Activated T-cell treated with anti-CD3 and anti-CD28 coated beads for 48 hours (primary cell): ENCODE results near the gene SLC35A5.

ENCODE experiments used
- DNase-seq: peaks from one replicate; pipeline ENCODE4 v3.0.0-alpha.2; 2020; ENCODE audit warnings: low read depth

The SLC35A5 gene

GRCh38 chr3:112627419-112627818, 65.6 kb downstream of the SLC35A5 start:
- no peak for DNase-seq

- DNase-seq = no peak
Observed at GRCh38 chr3:112627919-112628466, 66.1 kb downstream of the SLC35A5 start.

GRCh38 chr3:112629425-112629824, 67.6 kb downstream of the SLC35A5 start:
- DNase-seq = no peak

- DNase-seq = no peak
Observed at GRCh38 chr3:112631257-112631656, 69.4 kb downstream of the SLC35A5 start.

GRCh38 chr3:112632596-112632995, 70.8 kb downstream of the SLC35A5 start:
- no peak for DNase-seq

GRCh38 chr3:112633191-112633590, 71.3 kb downstream of the SLC35A5 start:
- no peak for DNase-seq

GRCh38 chr3:112633757-112634156, 71.9 kb downstream of the SLC35A5 start:
- DNase-seq = no peak

- no peak for DNase-seq
Observed at GRCh38 chr3:112634786-112635541, 73.1 kb downstream of the SLC35A5 start.
